Neuronal stem cell (in vitro differentiated cells): ENCODE results near the gene HNRNPAB.

Experiments used
- DNase-seq: peaks from one replicate; pipeline ENCODE4 v3.0.0-alpha.2; 2013; ENCODE audit warnings: low spot score
- H2AFZ ChIP-seq: one replicate; pipeline ENCODE4 v1.6.1; 2013; ENCODE audit warnings: mild to moderate bottlenecking, low read length, inconsistent platforms
- H2AK5ac ChIP-seq: 2 replicates; pipeline ENCODE4 v1.6.1; 2013; ENCODE audit warnings: low read depth, mild to moderate bottlenecking, inconsistent platforms, low read length, moderate library complexity, mixed read lengths
- H2BK120ac ChIP-seq: 2 replicates; pipeline ENCODE4 v1.6.1; 2013; ENCODE audit warnings: low read depth, mild to moderate bottlenecking, inconsistent platforms, low read length, moderate library complexity, mixed read lengths
- H2BK12ac ChIP-seq: one replicate; pipeline ENCODE4 v1.6.1; 2013; ENCODE audit warnings: low read length, inconsistent platforms
- H2BK15ac ChIP-seq: 2 replicates; pipeline ENCODE4 v1.6.1; 2013; ENCODE audit warnings: mild to moderate bottlenecking, low read length, inconsistent platforms, mixed read lengths
- H2BK5ac ChIP-seq: one replicate; pipeline ENCODE4 v1.6.1; 2013; ENCODE audit warnings: inconsistent platforms, mild to moderate bottlenecking, low read length, moderate library complexity
- H3K14ac ChIP-seq: one replicate; pipeline ENCODE4 v1.6.1; 2013; ENCODE audit warnings: low read length, inconsistent platforms
- H3K18ac ChIP-seq: 2 replicates; pipeline ENCODE4 v1.6.1; 2013; ENCODE audit warnings: low read length, inconsistent platforms
- H3K23ac ChIP-seq: 2 replicates; pipeline ENCODE4 v1.6.1; 2013; ENCODE audit warnings: low read depth, mild to moderate bottlenecking, mixed read lengths, low read length, inconsistent platforms; ENCODE audit not compliant: poor library complexity
- H3K27ac ChIP-seq: replicated peaks from 3 replicates; pipeline ENCODE4 v1.5.1; 2013; ENCODE audit warnings: low read length, inconsistent platforms
- H3K27me3 ChIP-seq, 3 experiments: 2 replicates each; pipeline ENCODE4 v1.6.1; 2013; ENCODE audit warnings: low read length in 3 of 3, mild to moderate bottlenecking in 2 of 3, inconsistent platforms in 1 of 3, low read depth in 1 of 3, mixed read lengths in 1 of 3, moderate library complexity in 1 of 3; ENCODE audit not compliant: control insufficient read depth in 3 of 3, insufficient read depth in 3 of 3
- H3K36me3 ChIP-seq, 2 donors: replicated peaks in 1 of 2; 2 replicates each; pipeline ENCODE4 v1.6.1; 2013; ENCODE audit warnings: low read length in 2 of 2; ENCODE audit not compliant: control insufficient read depth in 2 of 2, insufficient read depth in 2 of 2
- H3K4ac ChIP-seq: 2 replicates; pipeline ENCODE4 v1.6.1; 2013; ENCODE audit warnings: inconsistent platforms, mild to moderate bottlenecking, low read length, moderate library complexity
- H3K4me1 ChIP-seq, 2 donors: 1 replicate in 1 of 2; 2 replicates in 1 of 2; pipeline ENCODE4 v1.6.1; 2013; ENCODE audit warnings: low read length in 2 of 2, low read depth in 1 of 2; ENCODE audit not compliant: control insufficient read depth in 2 of 2, insufficient read depth in 1 of 2
- H3K4me2 ChIP-seq: one replicate; pipeline ENCODE4 v1.6.1; 2013; ENCODE audit warnings: mild to moderate bottlenecking, low read length, inconsistent platforms; ENCODE audit not compliant: insufficient read depth, poor library complexity, severe bottlenecking
- H3K4me3 ChIP-seq, 2 donors: 2 replicates each; pipeline ENCODE4 v1.5.1; 2013; ENCODE audit warnings: low read length in 2 of 2, mild to moderate bottlenecking in 2 of 2, inconsistent platforms in 1 of 2, moderate library complexity in 1 of 2
- H3K79me1 ChIP-seq: one replicate; pipeline ENCODE4 v1.6.1; 2013; ENCODE audit warnings: low read depth, mild to moderate bottlenecking, inconsistent platforms, low read length, moderate library complexity
- H3K9ac ChIP-seq: one replicate; pipeline ENCODE4 v1.6.1; 2013; ENCODE audit warnings: mild to moderate bottlenecking, low read depth, low read length, inconsistent platforms; ENCODE audit not compliant: poor library complexity
- H3K9me3 ChIP-seq, 2 donors: replicated peaks in 1 of 2; 2 replicates each; pipeline versions ENCODE3 to v1.6.1; 2013; ENCODE audit warnings: low read length in 2 of 2, mild to moderate bottlenecking in 2 of 2, inconsistent platforms in 1 of 2, low read depth in 1 of 2, mixed read lengths in 1 of 2, moderate library complexity in 1 of 2; ENCODE audit not compliant: control insufficient read depth in 2 of 2, insufficient read depth in 1 of 2
- H4K8ac ChIP-seq: one replicate; pipeline ENCODE4 v1.6.1; 2013; ENCODE audit warnings: low read depth, mild to moderate bottlenecking, inconsistent platforms, low read length, moderate library complexity
- H4K91ac ChIP-seq: one replicate; pipeline ENCODE4 v1.6.1; 2013; ENCODE audit warnings: low read length, low read depth, mild to moderate bottlenecking, inconsistent platforms; ENCODE audit not compliant: poor library complexity
- WGBS, 2 donors: extraction: QIAGEN DNeasy Blood & Tissue Kit; methylation state at CpG; one replicate each; pipeline ENCODE4 v1.1.7; 2013; ENCODE audit warnings: missing lambda C conversion rate in 2 of 2, mixed read lengths in 1 of 2; ENCODE audit not compliant: insufficient read length in 2 of 2, insufficient replicate concordance in 1 of 2; ENCODE audit errors: extremely low coverage in 2 of 2; 5-methylcytosine and 5-hydroxymethylcytosine counted together

HNRNPAB gene

GRCh38 chr5:178241688-178242231, 37.4 kb downstream of the HNRNPAB start:
- no peak for DNase-seq
- Histone ChIP-seq H3K4ac (no peak overlapping the region), H3K36me3 (no peaks in the 10 kb centered on the region), H3K9ac (no peak overlapping the region), H3K79me1 (no peaks in the 10 kb centered on the region), H3K9me3 (no peaks in the 10 kb centered on the region), H3K23ac (peak overlapping the region; percentile 48), H2AK5ac (peak overlapping the region; percentile 74), H3K27me3 (no peaks in the 10 kb centered on the region), H2BK120ac (no peak overlapping the region), H3K27ac (no peak overlapping the region), H2BK15ac (peak overlapping the region; percentile 67), H3K4me1 (peaks cover 4 to 8% of the 10 kb centered on the region in 2 donors), H2AFZ (no peak overlapping the region), H3K18ac (peak overlapping the region; percentile 76), H2BK5ac (peak overlapping the region; percentile 39), H4K91ac (no peak overlapping the region), H4K8ac (no peak overlapping the region), H3K4me2 (no peak overlapping the region), H3K14ac (peak overlapping the region; percentile 89), H3K4me3 (no peak overlapping the region), H2BK12ac (peak overlapping the region; percentile 73)
- no CpG with 5 or more reads among the region's 15 CpGs for WGBS, 2 donors

- H3K23ac ChIP-seq = peak overlapping the region; percentile 5
- H2BK120ac ChIP-seq = no peak overlapping the region
- H3K9ac ChIP-seq = no peak overlapping the region
- peak overlapping the region; percentile 5 for H3K18ac ChIP-seq
- no CpG with 5 or more reads among the region's 10 CpGs for whole genome bisulfite sequencing, 2 donors
- H4K8ac ChIP-seq = peak overlapping the region; percentile 56
- H3K79me1 ChIP-seq = no peaks in the 10 kb centered on the region
- peak overlapping the region in 1 of 2 donors; percentile 43 for H3K4me3 ChIP-seq
- H2AK5ac ChIP-seq = no peak overlapping the region
- no peak overlapping the region for H3K4ac ChIP-seq
- no peak for DNase-seq
- no peak overlapping the region for H3K4me2 ChIP-seq
- no peak overlapping the region for H4K91ac ChIP-seq
- no peak overlapping the region for H3K27ac ChIP-seq
- no peaks in the 10 kb centered on the region for H3K36me3 ChIP-seq
- peak overlapping the region; percentile 39 for H2BK5ac ChIP-seq
- H3K14ac ChIP-seq = peak overlapping the region; percentile 89
- H3K4me1 ChIP-seq = peaks cover 4 to 8% of the 10 kb centered on the region in 2 donors
- no peaks in the 10 kb centered on the region for H3K9me3 ChIP-seq
- no peak overlapping the region for H2BK15ac ChIP-seq
- no peak overlapping the region for H2BK12ac ChIP-seq
- H2AFZ ChIP-seq = no peak overlapping the region
- no peaks in the 10 kb centered on the region for H3K27me3 ChIP-seq
Measured at GRCh38 chr5:178242416-178242815, 38.1 kb downstream of the HNRNPAB start.

GRCh38 chr5:178244576-178244975, 40.2 kb downstream of the HNRNPAB start:
- no peak for DNase-seq
- H4K91ac ChIP-seq = no peak overlapping the region
- H2BK120ac ChIP-seq = no peak overlapping the region
- no peak overlapping the region for H3K27ac ChIP-seq
- H3K4me2 ChIP-seq = no peak overlapping the region
- H3K9ac ChIP-seq = no peak overlapping the region
- H4K8ac ChIP-seq = no peak overlapping the region
- no peak overlapping the region for H2AFZ ChIP-seq
- H3K4ac ChIP-seq = no peak overlapping the region
- peaks cover 0 to 2% of the 10 kb centered on the region in 2 donors for H3K4me1 ChIP-seq
- H3K18ac ChIP-seq = no peak overlapping the region
- H3K23ac ChIP-seq = no peak overlapping the region
- H2BK12ac ChIP-seq = no peak overlapping the region
- H3K14ac ChIP-seq = no peak overlapping the region
- no peaks in the 10 kb centered on the region for H3K9me3 ChIP-seq
- H2BK5ac ChIP-seq = no peak overlapping the region
- no peaks in the 10 kb centered on the region for H3K79me1 ChIP-seq
- no peak overlapping the region for H2BK15ac ChIP-seq
- H3K36me3 ChIP-seq = no peaks in the 10 kb centered on the region
- no peak overlapping the region for H2AK5ac ChIP-seq
- H3K4me3 ChIP-seq = no peak overlapping the region
- H3K27me3 ChIP-seq = no peaks in the 10 kb centered on the region
- no CpG with 5 or more reads among the region's 2 CpGs for WGBS, 2 donors

- Histone ChIP-seq H3K4ac (no peak overlapping the region), H4K8ac (no peak overlapping the region), H3K4me2 (no peak overlapping the region), H3K23ac (no peak overlapping the region), H3K79me1 (no peaks in the 10 kb centered on the region), H2AK5ac (no peak overlapping the region), H3K4me3 (no peak overlapping the region), H3K9ac (no peak overlapping the region), H2BK15ac (no peak overlapping the region), H3K36me3 (no peaks in the 10 kb centered on the region), H3K27me3 (no peaks in the 10 kb centered on the region), H3K18ac (no peak overlapping the region), H3K9me3 (no peaks in the 10 kb centered on the region), H2BK12ac (no peak overlapping the region), H3K14ac (no peak overlapping the region), H4K91ac (no peak overlapping the region), H2BK5ac (no peak overlapping the region), H2BK120ac (no peak overlapping the region), H3K4me1 (peaks cover 0 to 2% of the 10 kb centered on the region in 2 donors), H2AFZ (no peak overlapping the region), H3K27ac (no peak overlapping the region)
- no CpG with 5 or more reads among the region's 2 CpGs for WGBS, 2 donors
- no peak for DNase-seq
Measured at GRCh38 chr5:178245389-178245788, 41.1 kb downstream of the HNRNPAB start.
